WI38 (cell line): Measurements from ENCODE around the gene RAB8A.
"Not testable (repeated sequence)": the region's sequence is repeated elsewhere in the genome, so short reads cannot be mapped to it uniquely, and the experiment has no call there.

Experiments
- H3K4me3 ChIP-seq: 2 replicates; pipeline ENCODE4 v1.5.1; 2011; ENCODE audit warnings: low read depth, mild to moderate bottlenecking, control low read depth, low read length
- CTCF ChIP-seq: IDR thresholded peaks from 2 replicates; pipeline ENCODE4 v1.5.1; 2012; ENCODE audit warnings: low read depth, mild to moderate bottlenecking, control low read depth, low read length

Gene RAB8A

GRCh38 chr19:16116067-16116466, 4.4 kb downstream of the RAB8A start:
- H3K4me3 ChIP-seq = no peak overlapping the region

GRCh38 chr19:16117594-16118033, 5.9 kb downstream of the RAB8A start:
- no peak for TF ChIP-seq CTCF
- H3K4me3 ChIP-seq = no peak overlapping the region

More at GRCh38 chr19:16116067-16116466, 4.4 kb downstream of the RAB8A start:
- TF ChIP-seq CTCF = no peak

DNA sequence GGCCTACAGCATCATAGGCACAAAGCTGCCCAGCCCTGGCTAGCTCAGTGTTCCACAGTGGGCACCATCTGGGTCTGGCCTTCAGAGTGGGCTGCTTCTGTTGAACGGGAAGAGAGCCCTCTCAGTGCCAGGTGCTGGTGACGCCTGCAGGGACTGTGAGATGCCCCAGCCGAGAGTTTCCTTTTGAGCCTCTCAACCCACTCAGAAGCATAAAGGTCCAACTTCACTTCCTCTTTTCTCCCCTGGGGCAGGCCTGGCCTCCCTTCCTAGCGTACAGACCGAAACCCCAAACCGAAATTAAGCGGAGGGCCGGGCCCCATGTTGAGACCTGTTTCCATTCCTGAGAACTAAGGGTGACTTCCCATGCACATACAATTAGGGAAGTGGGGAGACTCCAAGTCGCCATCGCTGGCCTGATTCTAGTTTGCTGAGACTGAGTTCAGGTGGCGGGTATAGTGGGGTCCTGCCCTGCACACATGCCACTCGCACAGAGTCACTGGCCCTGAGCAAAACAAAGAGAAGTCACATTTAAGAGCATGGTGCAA, 6.9 kb downstream of the RAB8A start:
- no peak for TF ChIP-seq CTCF
- no peak overlapping the region for H3K4me3 ChIP-seq

- not testable (repeated sequence) for H3K4me3 ChIP-seq
These were observed 7.6 kb downstream of the RAB8A start for GRCh38 chr19:16119075-16119857.

DNA sequence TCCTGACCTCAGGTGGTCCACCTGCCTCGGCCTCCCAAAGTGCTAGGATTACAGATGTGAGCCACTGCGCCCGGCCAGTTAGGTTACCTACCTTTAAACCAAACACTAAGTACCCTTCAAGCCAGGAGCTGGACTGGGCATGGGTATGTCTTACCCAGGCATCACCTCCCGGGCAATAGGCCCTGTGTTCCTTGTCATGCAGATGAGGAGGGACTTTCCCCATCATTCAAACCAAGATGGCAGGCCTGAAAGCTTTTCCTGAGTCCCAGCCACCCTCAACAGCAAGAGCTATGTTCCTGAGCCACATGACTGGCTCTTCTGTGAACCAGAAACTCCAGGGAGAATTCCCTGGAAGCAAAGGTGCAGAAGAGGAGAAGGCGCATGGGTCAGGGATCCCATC, 9.5 kb downstream of the RAB8A start:
- TF ChIP-seq CTCF = no peak
- no peak overlapping the region for H3K4me3 ChIP-seq

DNA sequence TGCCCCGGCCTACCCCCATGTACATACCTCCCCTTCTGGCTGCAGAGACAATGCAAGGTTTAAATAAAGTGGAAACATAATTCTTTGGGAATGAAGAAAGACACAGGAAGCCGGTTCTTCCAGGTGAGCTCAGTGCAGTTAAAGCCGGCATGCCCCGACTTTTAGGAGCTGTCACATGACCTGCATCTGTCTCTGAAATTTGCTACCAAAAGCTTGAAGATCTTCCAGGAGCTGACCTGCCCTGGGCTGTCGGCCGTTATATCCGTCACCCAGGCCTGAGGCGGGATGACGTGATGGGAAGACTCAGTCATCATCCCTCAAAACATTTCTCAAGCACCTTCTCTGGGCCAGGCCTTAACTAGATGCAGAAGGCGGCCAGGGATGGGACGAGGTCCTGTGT, 10.3 kb downstream of the RAB8A start:
- TF ChIP-seq CTCF = no peak
- H3K4me3 ChIP-seq = no peak overlapping the region

DNA sequence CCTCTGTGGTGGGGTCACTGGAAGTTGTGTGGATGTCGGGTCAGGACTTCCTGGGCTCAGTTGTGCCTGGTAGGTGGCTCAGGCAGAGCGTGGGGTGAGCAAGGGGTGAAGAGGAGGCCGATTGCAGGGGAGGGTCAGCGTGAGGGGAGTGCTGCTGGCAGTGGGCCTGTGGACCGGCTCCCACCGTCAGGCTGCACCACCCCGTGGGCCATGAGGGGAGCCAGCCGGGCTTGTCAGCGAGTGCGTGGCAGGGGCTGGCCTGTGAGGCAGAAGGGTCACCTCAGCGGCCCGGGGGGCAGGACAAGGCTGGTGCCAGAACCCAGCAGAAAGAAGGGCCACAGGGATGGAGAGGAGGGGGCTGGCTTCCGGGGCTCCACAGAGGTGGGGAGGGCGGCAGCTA, 13.3 kb downstream of the RAB8A start:
- no peak for TF ChIP-seq CTCF
- H3K4me3 ChIP-seq = no peak overlapping the region
